Esophagus (tissue), 2 donors: ENCODE results near the gene OR6B2. TPM values are rescaled to one million over a fixed set of nuclear protein-coding genes. Genes with fewer than 3 reads are reported as not detected.
A peak's percentile ranks its signal among the peaks of the same experiment; 100 is the strongest.

Experiments
- H3K27ac ChIP-seq, 2 donors: one replicate each; pipeline ENCODE4 v1.5.1; 2013; ENCODE audit warnings: low read depth in 2 of 2, mild to moderate bottlenecking in 2 of 2, inconsistent platforms in 1 of 2, low read length in 1 of 2, moderate library complexity in 1 of 2
- H3K27me3 ChIP-seq, 2 donors: one replicate each; pipeline ENCODE4 v1.6.1; 2013; ENCODE audit warnings: low read length in 2 of 2, control low read depth in 1 of 2, mild to moderate bottlenecking in 1 of 2; ENCODE audit not compliant: insufficient read depth in 2 of 2, control insufficient read depth in 1 of 2
- H3K36me3 ChIP-seq, 2 donors: one replicate each; pipeline ENCODE4 v1.6.1; 2013; ENCODE audit warnings: low read length in 1 of 2; ENCODE audit not compliant: control insufficient read depth in 2 of 2, insufficient read depth in 2 of 2
- H3K4me1 ChIP-seq, 2 donors: one replicate each; pipeline ENCODE4 v1.6.1; 2013; ENCODE audit warnings: low read length in 1 of 2; ENCODE audit not compliant: control insufficient read depth in 2 of 2, insufficient read depth in 2 of 2
- H3K4me3 ChIP-seq, 2 donors: one replicate each; pipeline ENCODE4 v1.5.1; 2013; ENCODE audit warnings: low read length in 2 of 2, mild to moderate bottlenecking in 2 of 2, low read depth in 1 of 2, moderate library complexity in 1 of 2
- H3K9me3 ChIP-seq, 2 donors: one replicate each; pipeline ENCODE4 v1.6.1; 2013; ENCODE audit warnings: mild to moderate bottlenecking in 2 of 2, low read depth in 1 of 2, low read length in 1 of 2, moderate library complexity in 1 of 2; ENCODE audit not compliant: control insufficient read depth in 2 of 2, insufficient read depth in 1 of 2
- whole genome bisulfite sequencing, 2 donors: extraction: QIAGEN DNeasy Blood & Tissue Kit; methylation state at CpG; one replicate each; pipeline ENCODE4 v1.1.7; 2013; 5-methylcytosine and 5-hydroxymethylcytosine counted together
- polyA plus RNA-seq, 2 donors: library from polyadenylated mRNA; stranded (reverse); fragments of 200-250 nt; gene quantifications; one replicate each; pipeline ENCODE4 v1.2.3, GENCODE V29; 2013
- donor health status: healthy with polysubstance abuse.
- donor health status: Bipolar disorder and iron deficiency.

OR6B2 gene
- polyA plus RNA-seq, 2 donors: not detected

GRCh38 chr2:240043279-240043989 is 13.2 kb upstream of the OR6B2 start:
- Histone ChIP-seq H3K27ac (no peak overlapping the region), H3K4me3 (no peak overlapping the region), H3K27me3 (no peaks in the 10 kb centered on the region), H3K36me3 (no peaks in the 10 kb centered on the region), H3K4me1 (peaks cover 0 to 20% of the 10 kb centered on the region in 2 donors), H3K9me3 (no peaks in the 10 kb centered on the region)
- 42 to 68% methylated on average over 21 of the region's 21 CpGs for WGBS, 2 donors

GRCh38 chr2:240042740-240043139 is 12.5 kb upstream of the OR6B2 start:
- Histone ChIP-seq H3K27me3 (no peaks in the 10 kb centered on the region), H3K4me1 (peaks cover 0 to 20% of the 10 kb centered on the region in 2 donors), H3K36me3 (no peaks in the 10 kb centered on the region), H3K4me3 (no peak overlapping the region), H3K27ac (no peak overlapping the region), H3K9me3 (no peaks in the 10 kb centered on the region)
- 70 to 82% methylated on average over 11 of the region's 11 CpGs for WGBS, 2 donors

GRCh38 chr2:240041363-240041762 is 11.1 kb upstream of the OR6B2 start:
- Histone ChIP-seq H3K27me3 (no peaks in the 10 kb centered on the region), H3K9me3 (no peaks in the 10 kb centered on the region), H3K4me1 (peaks cover 0 to 20% of the 10 kb centered on the region in 2 donors), H3K4me3 (no peak overlapping the region), H3K27ac (no peak overlapping the region), H3K36me3 (no peaks in the 10 kb centered on the region)
- WGBS, 2 donors: 82 to 84% methylated on average over 6 of the region's 6 CpGs

- H3K27me3 ChIP-seq: no peaks in the 10 kb centered on the region
- H3K4me1 ChIP-seq: peaks cover 0 to 5% of the 10 kb centered on the region in 2 donors
- H3K9me3 ChIP-seq: no peaks in the 10 kb centered on the region
- no peak overlapping the region for H3K27ac ChIP-seq
- no peak overlapping the region for H3K4me3 ChIP-seq
- no peaks in the 10 kb centered on the region for H3K36me3 ChIP-seq
Measured at GRCh38 chr2:240037358-240037757, 7.1 kb upstream of the OR6B2 start.

- Histone ChIP-seq H3K27ac (no peak overlapping the region), H3K4me3 (no peak overlapping the region), H3K4me1 (no peaks in the 10 kb centered on the region), H3K36me3 (no peaks in the 10 kb centered on the region), H3K9me3 (no peaks in the 10 kb centered on the region), H3K27me3 (no peaks in the 10 kb centered on the region)
- 46 to 54% methylated on average over 5 of the region's 5 CpGs for WGBS, 2 donors
Measured at GRCh38 chr2:240033330-240033678, 3.1 kb upstream of the OR6B2 start.

GRCh38 chr2:240032406-240033329 is 2.4 kb upstream of the OR6B2 start:
- no peak overlapping the region for H3K4me3 ChIP-seq
- no peaks in the 10 kb centered on the region for H3K36me3 ChIP-seq
- no peaks in the 10 kb centered on the region for H3K4me1 ChIP-seq
- H3K27me3 ChIP-seq: no peaks in the 10 kb centered on the region
- H3K9me3 ChIP-seq: no peaks in the 10 kb centered on the region
- 73 to 75% methylated on average over 14 of the region's 14 CpGs for WGBS, 2 donors
- H3K27ac ChIP-seq: no peak overlapping the region

- Histone ChIP-seq H3K27me3 (no peaks in the 10 kb centered on the region), H3K4me3 (peak overlapping the region; percentile 95 to 97), H3K9me3 (no peaks in the 10 kb centered on the region), H3K27ac (peak overlapping the region; percentile 61 to 90), H3K4me1 (peaks cover 0 to 2% of the 10 kb centered on the region in 2 donors), H3K36me3 (peaks cover 6 to 8% of the 10 kb centered on the region in 2 donors)
- 0 to 1% methylated on average over 17 to 22 of the region's 22 CpGs for WGBS, 2 donors
Measured at GRCh38 chr2:240024766-240025165, 5.5 kb downstream of the OR6B2 start.

- Histone ChIP-seq H3K27ac (no peak overlapping the region), H3K36me3 (peaks cover 9 to 11% of the 10 kb centered on the region in 2 donors), H3K9me3 (no peaks in the 10 kb centered on the region), H3K4me1 (peaks cover 0 to 2% of the 10 kb centered on the region in 2 donors), H3K27me3 (no peaks in the 10 kb centered on the region), H3K4me3 (no peak overlapping the region)
- WGBS, 2 donors: 71 to 76% methylated on average over 9 of the region's 9 CpGs
Measured at GRCh38 chr2:240023792-240024191, 6.4 kb downstream of the OR6B2 start.

- WGBS, 2 donors: 57 to 63% methylated on average over 9 of the region's 9 CpGs
- Histone ChIP-seq H3K4me3 (no peak overlapping the region), H3K27ac (no peak overlapping the region), H3K4me1 (peaks cover 0 to 2% of the 10 kb centered on the region in 2 donors), H3K36me3 (peaks cover 11 to 26% of the 10 kb centered on the region in 2 donors), H3K27me3 (no peaks in the 10 kb centered on the region), H3K9me3 (no peaks in the 10 kb centered on the region)
Measured at GRCh38 chr2:240021488-240022104, 8.6 kb downstream of the OR6B2 start.
